ENCODE results near the gene GALNT16.

- TF ChIP-seq POLR2AphosphoS5 (IDR thresholded peaks at IDR 0.05; ENCODE audit: borderline replicate concordance, low read depth, low read length), result no peak
- TF ChIP-seq EZH2 (IDR thresholded peaks at IDR 0.05), result no peak
- TF ChIP-seq FOXP2 (optimal IDR thresholded peaks at IDR 0.05; ENCODE audit: control extremely low read depth, extremely low read length, insufficient read depth), result no peak
Observed at GRCh38 chr14:69288956-69289705, 29.2 kb downstream of the GALNT16 start.

Measured in SK-N-MC (cell line).